Measurements from ENCODE around the gene AAR2. TPM values are rescaled to one million over a fixed set of nuclear protein-coding genes. Genes with fewer than 3 reads are reported as not detected.

Gene AAR2
- total and polyA plus RNA-seq, 2 donors from 2014 or later = 27.8 to 29.7 TPM

- intact Hi-C loops (cut with DNase I) = no loop called here
- FAIRE-seq (no peak), DNase-seq (no peak)
- Histone ChIP-seq H3K9me3 (ENCODE audit: control insufficient read depth in 2 of 3, insufficient read depth in 1 of 3, low read length in 3 of 3) (no peaks in the 10 kb centered on the region), H3K9ac (ENCODE audit: low read length in 3 of 3) (no peak overlapping the region), H3K36me3 (ENCODE audit: control insufficient read depth in 2 of 3, insufficient read depth in 3 of 3, low read length in 3 of 3) (no peaks in the 10 kb centered on the region), H3K27ac (ENCODE audit: low read depth in 2 of 2, low read length in 2 of 2) (no peak overlapping the region), H3K4me3 (ENCODE audit: low read length in 3 of 3) (no peak overlapping the region), H3K27me3 (ENCODE audit: control insufficient read depth, insufficient read depth, low read length) (no peaks in the 10 kb centered on the region), H3K4me1 (ENCODE audit: control insufficient read depth in 2 of 3, insufficient read depth in 2 of 3, low read depth in 1 of 3, low read length in 3 of 3) (no peaks in the 10 kb centered on the region)
- no peak for TF ChIP-seq CTCF (IDR thresholded peaks at IDR 0.05; ENCODE audit: borderline replicate concordance, extremely low read depth, insufficient read depth)
Observed at GRCh38 chr20:36275011-36275410, 38.7 kb downstream of the AAR2 start.

GRCh38 chr20:36275441-36276189, 39.3 kb downstream of the AAR2 start:
- FAIRE-seq = no peak
- no peak for TF ChIP-seq CTCF (IDR thresholded peaks at IDR 0.05; ENCODE audit: borderline replicate concordance, extremely low read depth, insufficient read depth)
- H3K27me3 ChIP-seq (ENCODE audit: control insufficient read depth, insufficient read depth, low read length) = no peaks in the 10 kb centered on the region
- H3K9ac ChIP-seq (ENCODE audit: low read length in 3 of 3) = no peak overlapping the region
- intact Hi-C loops (cut with DNase I) = no loop called here
- DNase-seq = no peak
- H3K9me3 ChIP-seq (ENCODE audit: control insufficient read depth in 2 of 3, insufficient read depth in 1 of 3, low read length in 3 of 3) = no peaks in the 10 kb centered on the region
- H3K4me3 ChIP-seq (ENCODE audit: low read length in 3 of 3) = no peak overlapping the region
- no peaks in the 10 kb centered on the region for H3K36me3 ChIP-seq (ENCODE audit: control insufficient read depth in 2 of 3, insufficient read depth in 3 of 3, low read length in 3 of 3)
- H3K4me1 ChIP-seq (ENCODE audit: control insufficient read depth in 2 of 3, insufficient read depth in 2 of 3, low read depth in 1 of 3, low read length in 3 of 3) = no peaks in the 10 kb centered on the region
- H3K27ac ChIP-seq (ENCODE audit: low read depth in 2 of 2, low read length in 2 of 2) = no peak overlapping the region

GRCh38 chr20:36277546-36277945, 41.3 kb downstream of the AAR2 start:
- H3K4me1 ChIP-seq (ENCODE audit: control insufficient read depth in 2 of 3, insufficient read depth in 2 of 3, low read depth in 1 of 3, low read length in 3 of 3) = no peaks in the 10 kb centered on the region
- no peak for TF ChIP-seq CTCF (IDR thresholded peaks at IDR 0.05; ENCODE audit: borderline replicate concordance, extremely low read depth, insufficient read depth)
- H3K9me3 ChIP-seq (ENCODE audit: control insufficient read depth in 2 of 3, insufficient read depth in 1 of 3, low read length in 3 of 3) = no peaks in the 10 kb centered on the region
- FAIRE-seq (no peak), DNase-seq (no peak)
- no peaks in the 10 kb centered on the region for H3K27me3 ChIP-seq (ENCODE audit: control insufficient read depth, insufficient read depth, low read length)
- H3K4me3 ChIP-seq (ENCODE audit: low read length in 3 of 3) = no peak overlapping the region
- no peaks in the 10 kb centered on the region for H3K36me3 ChIP-seq (ENCODE audit: control insufficient read depth in 2 of 3, insufficient read depth in 3 of 3, low read length in 3 of 3)
- H3K27ac ChIP-seq (ENCODE audit: low read depth in 2 of 2, low read length in 2 of 2) = no peak overlapping the region
- H3K9ac ChIP-seq (ENCODE audit: low read length in 3 of 3) = no peak overlapping the region
- intact Hi-C loops (cut with DNase I) = no loop called here

GRCh38 chr20:36279362-36279761, 43.1 kb downstream of the AAR2 start:
- no peak for DNase-seq

More at GRCh38 chr20:36279362-36279761, 43.1 kb downstream of the AAR2 start:
- H3K9me3 ChIP-seq (ENCODE audit: control insufficient read depth in 2 of 3, insufficient read depth in 1 of 3, low read length in 3 of 3) = no peaks in the 10 kb centered on the region
- H3K36me3 ChIP-seq (ENCODE audit: control insufficient read depth in 2 of 3, insufficient read depth in 3 of 3, low read length in 3 of 3) = no peaks in the 10 kb centered on the region
- FAIRE-seq = no peak
- no peak for TF ChIP-seq CTCF (IDR thresholded peaks at IDR 0.05; ENCODE audit: borderline replicate concordance, extremely low read depth, insufficient read depth)
- no peaks in the 10 kb centered on the region for H3K4me1 ChIP-seq (ENCODE audit: control insufficient read depth in 2 of 3, insufficient read depth in 2 of 3, low read depth in 1 of 3, low read length in 3 of 3)
- intact Hi-C loops (cut with DNase I) = no loop called here
- H3K27ac ChIP-seq (ENCODE audit: low read depth in 2 of 2, low read length in 2 of 2) = no peak overlapping the region
- H3K4me3 ChIP-seq (ENCODE audit: low read length in 3 of 3) = no peak overlapping the region
- no peaks in the 10 kb centered on the region for H3K27me3 ChIP-seq (ENCODE audit: control insufficient read depth, insufficient read depth, low read length)
- no peak overlapping the region for H3K9ac ChIP-seq (ENCODE audit: low read length in 3 of 3)
